GM12873 (cell line): Measurements from ENCODE around the gene CAMSAP3.

ENCODE experiments used
- CTCF ChIP-seq: IDR thresholded peaks from 2 replicates; pipeline ENCODE4 v1.5.1; 2012; ENCODE audit warnings: low read depth, mild to moderate bottlenecking, moderate library complexity, low read length, control low read depth; ENCODE audit not compliant: insufficient read depth; ENCODE audit errors: missing control alignments

CAMSAP3 gene, protein sequence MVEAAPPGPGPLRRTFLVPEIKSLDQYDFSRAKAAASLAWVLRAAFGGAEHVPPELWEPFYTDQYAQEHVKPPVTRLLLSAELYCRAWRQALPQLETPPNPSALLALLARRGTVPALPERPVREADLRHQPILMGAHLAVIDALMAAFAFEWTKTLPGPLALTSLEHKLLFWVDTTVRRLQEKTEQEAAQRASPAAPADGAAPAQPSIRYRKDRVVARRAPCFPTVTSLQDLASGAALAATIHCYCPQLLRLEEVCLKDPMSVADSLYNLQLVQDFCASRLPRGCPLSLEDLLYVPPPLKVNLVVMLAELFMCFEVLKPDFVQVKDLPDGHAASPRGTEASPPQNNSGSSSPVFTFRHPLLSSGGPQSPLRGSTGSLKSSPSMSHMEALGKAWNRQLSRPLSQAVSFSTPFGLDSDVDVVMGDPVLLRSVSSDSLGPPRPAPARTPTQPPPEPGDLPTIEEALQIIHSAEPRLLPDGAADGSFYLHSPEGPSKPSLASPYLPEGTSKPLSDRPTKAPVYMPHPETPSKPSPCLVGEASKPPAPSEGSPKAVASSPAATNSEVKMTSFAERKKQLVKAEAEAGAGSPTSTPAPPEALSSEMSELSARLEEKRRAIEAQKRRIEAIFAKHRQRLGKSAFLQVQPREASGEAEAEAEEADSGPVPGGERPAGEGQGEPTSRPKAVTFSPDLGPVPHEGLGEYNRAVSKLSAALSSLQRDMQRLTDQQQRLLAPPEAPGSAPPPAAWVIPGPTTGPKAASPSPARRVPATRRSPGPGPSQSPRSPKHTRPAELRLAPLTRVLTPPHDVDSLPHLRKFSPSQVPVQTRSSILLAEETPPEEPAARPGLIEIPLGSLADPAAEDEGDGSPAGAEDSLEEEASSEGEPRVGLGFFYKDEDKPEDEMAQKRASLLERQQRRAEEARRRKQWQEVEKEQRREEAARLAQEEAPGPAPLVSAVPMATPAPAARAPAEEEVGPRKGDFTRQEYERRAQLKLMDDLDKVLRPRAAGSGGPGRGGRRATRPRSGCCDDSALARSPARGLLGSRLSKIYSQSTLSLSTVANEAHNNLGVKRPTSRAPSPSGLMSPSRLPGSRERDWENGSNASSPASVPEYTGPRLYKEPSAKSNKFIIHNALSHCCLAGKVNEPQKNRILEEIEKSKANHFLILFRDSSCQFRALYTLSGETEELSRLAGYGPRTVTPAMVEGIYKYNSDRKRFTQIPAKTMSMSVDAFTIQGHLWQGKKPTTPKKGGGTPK

GRCh38 chr19:7595466-7596133, at the start of gene CAMSAP3:
TSS of gene CAMSAP3 (plus strand) at chr19:7595863. CDS start at chr19:7596003, 140 bp downstream.
- no peak for TF ChIP-seq CTCF

DNA sequence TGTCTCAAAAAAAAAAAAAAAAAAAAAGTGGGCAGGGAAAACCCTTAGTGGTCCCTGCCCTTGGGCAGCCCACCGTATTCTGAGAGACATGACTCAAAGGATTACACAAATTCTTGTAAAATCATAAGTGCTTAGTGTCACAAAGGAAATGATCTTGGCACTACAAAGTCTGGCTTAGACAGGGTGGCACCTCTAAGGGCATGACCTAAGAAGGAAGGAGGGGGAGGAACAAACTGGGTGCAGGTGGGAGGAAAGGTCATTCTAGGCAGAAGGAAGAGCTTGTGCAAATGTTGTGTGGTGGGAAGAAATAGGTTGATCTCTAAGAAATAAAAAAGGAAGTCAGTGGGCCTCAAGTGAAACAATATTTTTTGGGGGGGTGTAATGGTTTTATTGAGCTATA, 49.8 kb upstream of the CAMSAP3 start:
- no peak for TF ChIP-seq CTCF

DNA sequence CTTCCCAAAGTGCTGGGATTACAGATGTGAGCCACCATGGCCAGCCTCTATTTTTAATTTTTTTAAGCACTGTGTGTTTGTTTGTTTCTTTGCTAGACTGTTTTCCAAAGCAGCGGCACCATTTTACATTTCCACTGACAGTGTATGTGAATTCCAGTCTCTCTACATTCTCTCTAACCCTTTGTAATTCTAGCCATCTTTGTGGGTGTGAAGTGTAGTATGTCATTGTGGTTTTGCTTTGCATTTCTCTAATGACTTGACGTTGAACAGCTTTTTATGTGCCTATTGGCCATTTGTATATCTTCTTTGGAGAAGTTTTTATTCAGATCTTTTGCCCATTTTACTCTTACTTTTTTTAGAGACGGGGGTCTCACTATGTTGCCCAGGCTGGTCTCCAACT, 48.5 kb upstream of the CAMSAP3 start:
- no peak for TF ChIP-seq CTCF

DNA sequence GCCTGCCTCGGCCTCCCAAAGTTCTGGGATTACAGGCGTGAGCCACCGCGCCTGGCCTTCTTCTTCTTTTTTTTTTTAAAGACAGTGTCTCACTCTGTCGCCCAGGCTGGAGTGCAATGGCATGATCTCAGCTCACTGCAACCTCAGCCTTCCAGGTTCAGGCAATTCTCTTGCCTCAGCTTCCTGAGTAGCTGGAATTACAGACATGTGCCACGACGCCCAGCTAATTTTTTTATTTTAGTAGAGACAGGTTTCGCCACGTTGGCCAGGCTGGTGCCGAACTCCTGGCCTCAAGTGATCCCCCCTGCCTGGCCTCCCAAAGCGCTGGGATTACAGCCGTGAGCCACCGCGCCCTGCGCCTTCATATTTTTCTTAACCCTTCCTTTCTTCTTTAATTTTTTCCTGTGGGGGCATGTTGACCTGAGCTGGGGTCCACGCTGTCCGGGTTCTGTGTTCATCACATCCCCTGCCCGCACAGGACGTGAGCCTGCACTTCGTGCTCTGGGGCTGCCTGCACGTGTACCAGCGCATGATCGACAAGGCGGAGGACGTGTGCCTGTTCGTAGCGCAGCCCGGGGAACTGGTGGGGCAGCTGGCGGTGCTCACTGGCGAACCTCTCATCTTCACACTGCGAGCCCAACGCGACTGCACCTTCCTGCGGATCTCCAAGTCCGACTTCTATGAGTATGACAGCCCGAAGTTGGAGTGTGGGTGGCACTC, 46.1 kb upstream of the CAMSAP3 start:
- no peak for TF ChIP-seq CTCF

DNA sequence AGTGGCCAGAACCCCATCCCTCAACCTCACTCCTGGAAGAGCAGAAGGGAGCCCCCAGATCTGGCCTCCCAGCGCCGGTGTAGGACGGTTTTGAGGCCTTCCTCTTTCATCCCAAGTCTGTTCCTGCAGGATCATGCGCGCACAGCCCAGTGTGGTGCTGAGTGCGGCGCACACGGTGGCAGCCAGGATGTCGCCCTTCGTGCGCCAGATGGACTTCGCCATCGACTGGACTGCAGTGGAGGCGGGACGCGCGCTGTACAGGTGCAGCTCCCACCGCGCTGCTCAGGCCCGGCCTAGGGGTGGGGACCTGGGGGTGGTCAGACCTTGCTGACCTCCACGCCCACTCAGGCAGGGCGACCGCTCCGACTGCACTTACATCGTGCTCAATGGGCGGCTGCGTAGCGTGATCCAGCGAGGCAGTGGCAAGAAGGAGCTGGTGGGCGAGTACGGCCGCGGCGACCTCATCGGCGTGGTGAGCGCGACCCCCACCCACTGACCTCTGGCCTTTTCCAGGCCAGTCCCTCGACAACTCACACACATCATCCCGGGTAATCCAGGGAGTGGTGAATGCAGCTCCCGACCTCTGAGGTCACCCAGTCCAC, 45.4 kb upstream of the CAMSAP3 start:
- TF ChIP-seq CTCF, result no peak

- TF ChIP-seq CTCF, result no peak
These were observed 44.5 kb upstream of the CAMSAP3 start for GRCh38 chr19:7550987-7551761.
